Measurements from ENCODE around the gene CACNA2D2.

DNA sequence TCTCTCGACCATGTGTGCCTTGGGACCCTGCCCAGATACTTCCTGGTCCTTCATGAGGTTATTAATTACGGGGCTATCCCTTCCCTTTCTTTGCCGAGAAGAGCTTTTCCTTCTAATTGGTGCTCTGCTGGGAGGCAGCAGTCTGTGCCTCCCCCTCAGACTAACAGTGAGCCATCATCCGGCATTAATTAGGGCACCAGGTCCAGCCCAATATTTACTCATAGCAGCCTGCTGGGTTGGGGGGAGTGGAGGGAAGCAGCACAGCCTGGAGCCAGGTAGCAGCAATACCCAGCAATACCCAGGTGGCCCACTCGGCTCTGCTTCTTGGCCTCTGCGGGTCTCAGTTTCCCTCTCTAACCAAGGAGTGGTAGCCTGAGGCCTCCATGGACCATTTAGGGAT is 20.1 kb downstream of the CACNA2D2 start:
- TF ChIP-seq, protein P1, sequence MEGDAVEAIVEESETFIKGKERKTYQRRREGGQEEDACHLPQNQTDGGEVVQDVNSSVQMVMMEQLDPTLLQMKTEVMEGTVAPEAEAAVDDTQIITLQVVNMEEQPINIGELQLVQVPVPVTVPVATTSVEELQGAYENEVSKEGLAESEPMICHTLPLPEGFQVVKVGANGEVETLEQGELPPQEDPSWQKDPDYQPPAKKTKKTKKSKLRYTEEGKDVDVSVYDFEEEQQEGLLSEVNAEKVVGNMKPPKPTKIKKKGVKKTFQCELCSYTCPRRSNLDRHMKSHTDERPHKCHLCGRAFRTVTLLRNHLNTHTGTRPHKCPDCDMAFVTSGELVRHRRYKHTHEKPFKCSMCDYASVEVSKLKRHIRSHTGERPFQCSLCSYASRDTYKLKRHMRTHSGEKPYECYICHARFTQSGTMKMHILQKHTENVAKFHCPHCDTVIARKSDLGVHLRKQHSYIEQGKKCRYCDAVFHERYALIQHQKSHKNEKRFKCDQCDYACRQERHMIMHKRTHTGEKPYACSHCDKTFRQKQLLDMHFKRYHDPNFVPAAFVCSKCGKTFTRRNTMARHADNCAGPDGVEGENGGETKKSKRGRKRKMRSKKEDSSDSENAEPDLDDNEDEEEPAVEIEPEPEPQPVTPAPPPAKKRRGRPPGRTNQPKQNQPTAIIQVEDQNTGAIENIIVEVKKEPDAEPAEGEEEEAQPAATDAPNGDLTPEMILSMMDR (IDR thresholded peaks at IDR 0.05): no peak
- TF ChIP-seq POLR2A (IDR thresholded peaks at IDR 0.05) (no peak), EP300 (IDR thresholded peaks at IDR 0.05) (no peak)
